K562 (cell line): ENCODE data around the gene DPF1. TPM values are rescaled to one million over a fixed set of nuclear protein-coding genes. Genes with fewer than 3 reads are reported as not detected.

Source experiments
- ATAC-seq: fragments of 200-7000 bp; cut with Tn5 transposase; 3 replicates; pipeline ENCODE4 v1.9.1; 2020; ENCODE audit warnings: moderate library complexity
- BruUV-seq: library from RNA; stranded (reverse); fragments of 400-500 nt; replicated peaks from 2 replicates; lab custom pipeline; 2021; lab: Mats Ljungman, UMichigan
- CTCF ChIA-PET: fragments of 300-600 bp; formaldehyde crosslinking; extraction: SDS; loops from one replicate; lab custom pipeline; 2021; ENCODE audit warnings: low intra/inter-chr PET ratio; lab: Yijun Ruan, JAX
- POLR2A ChIA-PET: fragments of 300-600, 350-650 bp; sonication (Branson Sonifier 250); formaldehyde crosslinking; extraction: SDS; loops from one replicate; lab custom pipeline; 2021; ENCODE audit warnings: antibody characterized with exemption, inconsistent platforms; lab: Yijun Ruan, JAX
- DNase-seq, 4 experiments: peaks; one replicate each; pipeline versions ENCODE4 v3.0.0 to v3.0.0-alpha.2; 2011 to 2018; ENCODE audit warnings: low spot score in 3 of 4, mixed read lengths in 3 of 4; ENCODE audit errors: extremely low read depth in 1 of 4
- FAIRE-seq: peaks from 2 replicates; lab custom pipeline; 2011; peaks lifted over from hg19 to GRCh38; lab: Jason Lieb, UNC
- H2AFZ ChIP-seq: 2 replicates; pipeline ENCODE4 v1.6.0; 2011; ENCODE audit warnings: low read depth, low read length, control low read depth, inconsistent platforms
- H3K27ac ChIP-seq: fragments of 200-600 bp; 3 replicates; pipeline ENCODE4 v1.8.0; 2011; ENCODE audit warnings: low read depth, mild to moderate bottlenecking, control low read depth, inconsistent platforms, low read length, moderate library complexity, mixed read lengths; ENCODE audit errors: extremely low read depth
- H3K27me3 ChIP-seq, 2 experiments: fragments of 300-600 bp in 1 of 2; 2 replicates in 1 of 2; 3 replicates in 1 of 2; pipeline versions ENCODE4 v1.6.0 to v1.8.0; 2011; ENCODE audit warnings: inconsistent platforms in 2 of 2, low read length in 2 of 2, mild to moderate bottlenecking in 1 of 2, mixed read lengths in 1 of 2, moderate library complexity in 1 of 2; ENCODE audit not compliant: control insufficient read depth in 2 of 2, insufficient read depth in 2 of 2
- H3K36me3 ChIP-seq: fragments of 300-600 bp; 3 replicates; pipeline ENCODE4 v1.8.0; 2011; ENCODE audit warnings: mild to moderate bottlenecking, low read length, inconsistent platforms; ENCODE audit not compliant: control insufficient read depth, insufficient read depth
- H3K4me1 ChIP-seq, 2 experiments: fragments of 200-600 bp in 1 of 2; replicated peaks in 1 of 2; 2 replicates in 1 of 2; 3 replicates in 1 of 2; pipeline versions ENCODE4 v1.5.1 to v1.8.0; 2011; ENCODE audit warnings: inconsistent platforms in 2 of 2, low read length in 2 of 2, mild to moderate bottlenecking in 1 of 2, mixed read lengths in 1 of 2, moderate library complexity in 1 of 2; ENCODE audit not compliant: control insufficient read depth in 2 of 2, insufficient read depth in 2 of 2
- H3K4me2 ChIP-seq: 2 replicates; pipeline ENCODE4 v1.6.1; 2011; ENCODE audit warnings: low read length, control low read depth, inconsistent platforms, mixed read lengths; ENCODE audit not compliant: insufficient read depth
- H3K4me3 ChIP-seq: fragments of 200-600 bp; sonication (generic), shearing (Covaris generic); 2 replicates; pipeline ENCODE4 v1.5.1; 2016; ENCODE audit warnings: control low read depth, inconsistent platforms
- H3K79me2 ChIP-seq: fragments of 200-600 bp; 3 replicates; pipeline ENCODE4 v1.8.0; 2011; ENCODE audit warnings: low read length, inconsistent platforms; ENCODE audit not compliant: control insufficient read depth, insufficient read depth
- H3K9ac ChIP-seq, 2 experiments: 2 replicates each; pipeline versions ENCODE4 v1.6.0 to v1.6.1; 2011; ENCODE audit warnings: low read depth in 2 of 2, low read length in 2 of 2, control low read depth in 1 of 2, inconsistent platforms in 1 of 2, mild to moderate bottlenecking in 1 of 2, mixed read lengths in 1 of 2; ENCODE audit not compliant: insufficient read depth in 1 of 2
- H3K9me1 ChIP-seq: one replicate; pipeline ENCODE4 v1.6.0; 2011; ENCODE audit warnings: inconsistent platforms, mild to moderate bottlenecking, low read length, moderate library complexity; ENCODE audit not compliant: control insufficient read depth, insufficient read depth
- H3K9me3 ChIP-seq: replicated peaks from 2 replicates; pipeline ENCODE4 v1.5.1; 2011; ENCODE audit warnings: low read depth, low read length, inconsistent platforms; ENCODE audit not compliant: control insufficient read depth, insufficient read depth
- H4K20me1 ChIP-seq: replicated peaks from 2 replicates; pipeline ENCODE4 v1.6.1; 2011; ENCODE audit warnings: low read length, inconsistent platforms, mixed read lengths; ENCODE audit not compliant: control insufficient read depth, insufficient read depth
- ARID1B ChIP-seq: fragments of 450-650 bp; IDR thresholded peaks from 2 replicates; pipeline ENCODE4 v1.6.1; 2016; ENCODE audit warnings: antibody characterized with exemption, mild to moderate bottlenecking, inconsistent platforms
- ATF1 ChIP-seq, 2 experiments: fragments of 450-650 bp in 1 of 2; IDR thresholded peaks; 2 replicates each; pipeline ENCODE4 v1.6.1; 2016; ENCODE audit warnings: missing compliant biosample characterization in 1 of 2, missing genetic modification characterization in 1 of 2
- CBFA2T3 ChIP-seq: fragments of 450-650 bp; IDR thresholded peaks from 2 replicates; pipeline ENCODE4 v1.6.1; 2017
- E2F1 ChIP-seq: sonication (generic); formaldehyde crosslinking; IDR thresholded peaks from 2 replicates; pipeline ENCODE4 v1.8.1; 2023; ENCODE audit warnings: mild to moderate bottlenecking, missing genetic modification reagents, moderate library complexity
- ILF3 ChIP-seq: fragments of 450-650 bp; IDR thresholded peaks from 2 replicates; pipeline ENCODE4 v1.6.1; 2018; ENCODE audit warnings: antibody characterized with exemption, mild to moderate bottlenecking, moderate library complexity, borderline replicate concordance
- KLF6 ChIP-seq: fragments of 250-450 bp; sonication (Bioruptor Pico); IDR thresholded peaks from 2 replicates; pipeline ENCODE4 v1.4.0; 2020; ENCODE audit warnings: mild to moderate bottlenecking, moderate library complexity, borderline replicate concordance
- MTF1 ChIP-seq: fragments of 250-450 bp; sonication (Bioruptor Pico); IDR thresholded peaks from 2 replicates; pipeline ENCODE4 v1.9.0; 2021; ENCODE audit warnings: moderate library complexity, mild to moderate bottlenecking, inconsistent platforms, borderline replicate concordance
- NCOA6 ChIP-seq: fragments of 450-650 bp; IDR thresholded peaks from 2 replicates; pipeline ENCODE4 v1.6.1; 2017; ENCODE audit warnings: mild to moderate bottlenecking
- NR4A1 ChIP-seq, 2 experiments: fragments of 250-450 bp in 1 of 2; fragments of 450-650 bp in 1 of 2; sonication (Bioruptor Pico) in 1 of 2; IDR thresholded peaks; 2 replicates each; pipeline versions ENCODE4 v1.4.0 to v1.6.1; 2016 to 2020; ENCODE audit warnings: mild to moderate bottlenecking in 2 of 2, missing compliant biosample characterization in 1 of 2, missing genetic modification characterization in 1 of 2, moderate library complexity in 1 of 2
- SAP30 ChIP-seq: fragments of 200-600 bp; sonication (generic); IDR thresholded peaks from 2 replicates; pipeline ENCODE4 v1.6.1; 2012; ENCODE audit warnings: borderline replicate concordance, low read depth, mild to moderate bottlenecking, moderate library complexity, low read length, control low read depth, inconsistent platforms; ENCODE audit not compliant: insufficient read depth, poor library complexity, severe bottlenecking
- SMARCE1 ChIP-seq: fragments of 450-650 bp; IDR thresholded peaks from 2 replicates; pipeline ENCODE4 v1.7.1; 2016; ENCODE audit warnings: mild to moderate bottlenecking
- SRSF3 ChIP-seq: fragments of 200-400 bp; formaldehyde crosslinking; IDR thresholded peaks from 2 replicates; pipeline ENCODE4 v1.6.1; 2016; ENCODE audit warnings: mild to moderate bottlenecking, low read length, moderate library complexity; ENCODE audit not compliant: insufficient read depth
- TBP ChIP-seq: optimal IDR thresholded peaks from 2 replicates; pipeline ENCODE3; 2011; ENCODE audit warnings: low read depth, low read length, improper control_type of control experiment
- TCFL5 ChIP-seq: fragments of 250-450 bp; sonication (Bioruptor Pico); conservative IDR thresholded peaks from 2 replicates; pipeline ENCODE4 v1.6.1; 2021; ENCODE audit warnings: mild to moderate bottlenecking, moderate library complexity, matching md5 sums
- ZBTB12 ChIP-seq: fragments of 250-450 bp; sonication (Bioruptor Pico); IDR thresholded peaks from 2 replicates; pipeline ENCODE4 v1.4.0; 2020
- ZFPM2 ChIP-seq: fragments of 250-450 bp; sonication (Bioruptor Pico); IDR thresholded peaks from 2 replicates; pipeline ENCODE4 v1.5.1; 2022; ENCODE audit warnings: mild to moderate bottlenecking
- ZFX ChIP-seq: sonication (generic); formaldehyde crosslinking; IDR thresholded peaks from 2 replicates; pipeline ENCODE4 v1.8.0; 2022; ENCODE audit warnings: mild to moderate bottlenecking, missing genetic modification reagents, moderate library complexity
- ZNF12 ChIP-seq: sonication (generic); formaldehyde crosslinking; IDR thresholded peaks from 2 replicates; pipeline ENCODE4 v1.4.0; 2020; ENCODE audit warnings: mild to moderate bottlenecking, missing genetic modification reagents
- ZNF140 ChIP-seq: fragments of 250-450 bp; sonication (Bioruptor Pico); IDR thresholded peaks from 2 replicates; pipeline ENCODE4 v1.8.0; 2021; ENCODE audit warnings: moderate library complexity, mild to moderate bottlenecking, inconsistent platforms
- ZNF384 ChIP-seq: IDR thresholded peaks from 2 replicates; pipeline ENCODE4 v1.6.1; 2012; ENCODE audit warnings: low read depth, low read length, improper control_type of control experiment
- ZNF696 ChIP-seq: fragments of 250-450 bp; sonication (Bioruptor Pico); conservative IDR thresholded peaks from 2 replicates; pipeline ENCODE4 v1.4.0; 2020; ENCODE audit warnings: mild to moderate bottlenecking, moderate library complexity
- WGBS: fragments of 100-300 bp; shearing (Covaris generic); methylation state at CpG from one replicate; pipeline ENCODE4 v1.1.6; 2016; ENCODE audit warnings: low coverage, mixed read lengths; ENCODE audit not compliant: insufficient coverage; ENCODE audit errors: missing lambda C conversion rate; 5-methylcytosine and 5-hydroxymethylcytosine counted together
- in situ Hi-C: fragments of 300-500 bp; cut with MboI; formaldehyde crosslinking; loops from 4 replicates; pipeline ENCODE4 v1.15.0; 2018; ENCODE audit warnings: inconsistent platforms, mixed read lengths
- intact Hi-C: fragments of 100-400 bp; cut with micrococcal nuclease; formaldehyde crosslinking; loops from 2 replicates; pipeline ENCODE4 v1.14.2; 2022
- polyA plus RNA-seq, 8 experiments: library from polyadenylated mRNA; depleted of rRNA in 4 of 8; stranded (reverse) in 5 of 8; unstranded in 3 of 8; fragments of >200 nt; fragmentation: Nextera tagmentation in 2 of 8; fragmentation: Illumina TruSeq in 1 of 8; extraction: Ambion mirVana in 2 of 8; extraction: Trizol in 1 of 8; gene quantifications; 2 replicates each; pipeline versions ENCODE4 v1.2.1 to v1.2.3, GENCODE V29; 2011 to 2014; ENCODE audit warnings: inconsistent platforms in 1 of 8, missing spikeins in 1 of 8
- total RNA-seq, 7 experiments: library from RNA; depleted of rRNA in 6 of 7; stranded (reverse); fragments of >200 nt in 6 of 7; fragmentation: Illumina TruSeq in 2 of 7; extraction: Trizol in 2 of 7; gene quantifications; 2 replicates each; pipeline versions ENCODE4 v1.2.1 to v1.2.3, GENCODE V29; 2011 to 2021; ENCODE audit warnings: low replicate concordance in 1 of 7

DPF1 gene
- total and polyA plus RNA-seq, 9 of the 15 experiments (the other 6 are each of a cell fraction or from before 2014, with no cell fraction given): 0.10 to 5.7 (median 3.1) TPM

GRCh38 chr19:38255383-38256014, 31.5 kb upstream of the DPF1 start:
- Histone ChIP-seq H3K4me1 (peaks cover 10 to 54% of the 10 kb centered on the region in 2 experiments; a peak in 4 of 5 replicates), H4K20me1 (no peaks in the 10 kb centered on the region), H3K4me2 (peak overlapping the region; percentile 93), H3K36me3 (peaks cover 29% of the 10 kb centered on the region; the same call in 2 of the 3 replicates), H3K9ac (peak overlapping the region; percentile 74 to 96), H3K27me3 (no peaks in the 10 kb centered on the region), H3K27ac (peak overlapping the region; percentile 82), H3K4me3 (peak overlapping the region; percentile 57), H3K9me3 (no peaks in the 10 kb centered on the region), H3K79me2 (peaks cover 39% of the 10 kb centered on the region), H3K9me1 (no peaks in the 10 kb centered on the region), H2AFZ (peak overlapping the region; percentile 73)
- peak; percentile 90 for FAIRE-seq
- ChIA-PET POLR2A (interaction anchor here (0.5 to 1.5 kb wide), 5 partner anchors 11 to 166 kb away, joined by 3 to 4 read pairs (median 3); partner anchors contain the start of gene PSMD8), CTCF (no interaction called here)
- TSS peak; percentile 77 for BruUV-seq
- ATAC-seq: peak; percentile 63
- DNase-seq: peak; percentile 61 to 86 (median 70)
- WGBS: 3% methylated on average over 15 of the region's 17 CpGs
- in situ Hi-C loops (no loop called here), intact Hi-C loops (loop anchor here (1.0 to 2.0 kb wide), 2 partner anchors 15 to 58 kb away; no protein-coding TSS in a partner anchor)
- no peak for TF ChIP-seq ZBTB12 (CRISPR knock-in tag)
- no peak for TF ChIP-seq ZFX (CRISPR knock-in tag)
- peak; percentile 29 for TF ChIP-seq SAP30
- no peak for TF ChIP-seq KLF6 (CRISPR knock-in tag)
- TF ChIP-seq ZNF140 (CRISPR knock-in tag): no peak
- no peak for TF ChIP-seq MTF1 (CRISPR knock-in tag)
- 0 out of 2 replicates have a peak, but pooled peaks have one; percentile 44 for TF ChIP-seq CBFA2T3
- no peak for TF ChIP-seq ATF1 (CRISPR knock-in tag; IDR thresholded peaks at IDR 0.05)
- peak; percentile 35; the same call in 1 of the 2 replicates for TF ChIP-seq ATF1 (tag; IDR thresholded peaks at IDR 0.05)
- no peak for TF ChIP-seq TCFL5 (CRISPR knock-in tag)
- no peak for TF ChIP-seq ZNF696 (CRISPR knock-in tag)
- peak; percentile 67 for TF ChIP-seq SMARCE1
- TF ChIP-seq E2F1: no peak
- TF ChIP-seq TBP: no peak
- TF ChIP-seq NCOA6: no peak
- no peak for TF ChIP-seq ZNF12 (CRISPR knock-in tag)
- TF ChIP-seq ILF3: no peak
- no peak for TF ChIP-seq NR4A1 (CRISPR knock-in tag; IDR thresholded peaks at IDR 0.05)
- 0 out of 2 replicates have a peak, but pooled peaks have one; percentile 46 for TF ChIP-seq NR4A1 (tag; IDR thresholded peaks at IDR 0.05)
- TF ChIP-seq ZFPM2 (CRISPR knock-in tag): no peak
- no peak for TF ChIP-seq SRSF3
- peak; percentile 63 for TF ChIP-seq ARID1B
- 0 out of 2 replicates have a peak, but pooled peaks have one; percentile 21 for TF ChIP-seq ZNF384
